GM21825 (cell line): Measurements from ENCODE around the gene LAMTOR4.
"Not testable (repeated sequence)": the region's sequence is repeated elsewhere in the genome, so short reads cannot be mapped to it uniquely, and the experiment has no call there.

Source experiments
- ATAC-seq: cut with Tn5 transposase; IDR thresholded peaks from one replicate; pipeline ENCODE4 v1.9.1; 2021; ENCODE audit warnings: mild to moderate bottlenecking, moderate library complexity; ENCODE audit not compliant: unreplicated experiment

The LAMTOR4 gene

DNA sequence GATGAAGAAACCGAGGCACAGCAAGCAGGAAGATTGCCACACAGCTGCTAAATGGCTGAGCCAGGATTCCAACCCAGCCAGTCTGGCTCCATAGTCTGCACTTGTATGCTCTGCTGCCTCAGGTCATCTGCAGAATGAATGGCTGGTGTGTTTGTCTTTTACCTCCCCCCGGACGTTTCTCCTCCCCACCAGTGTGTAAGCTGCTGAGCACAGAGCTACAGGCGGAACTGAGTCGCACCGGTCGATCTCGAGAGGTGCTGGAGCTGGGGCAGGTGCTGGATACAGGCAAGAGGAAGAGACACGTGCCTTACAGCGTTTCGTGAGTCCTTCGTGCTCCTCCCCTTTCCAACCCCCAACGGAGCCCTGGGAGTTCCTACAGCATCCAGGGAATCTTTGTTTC lies 26.7 kb upstream of the LAMTOR4 start:
- ATAC-seq: no peak

DNA sequence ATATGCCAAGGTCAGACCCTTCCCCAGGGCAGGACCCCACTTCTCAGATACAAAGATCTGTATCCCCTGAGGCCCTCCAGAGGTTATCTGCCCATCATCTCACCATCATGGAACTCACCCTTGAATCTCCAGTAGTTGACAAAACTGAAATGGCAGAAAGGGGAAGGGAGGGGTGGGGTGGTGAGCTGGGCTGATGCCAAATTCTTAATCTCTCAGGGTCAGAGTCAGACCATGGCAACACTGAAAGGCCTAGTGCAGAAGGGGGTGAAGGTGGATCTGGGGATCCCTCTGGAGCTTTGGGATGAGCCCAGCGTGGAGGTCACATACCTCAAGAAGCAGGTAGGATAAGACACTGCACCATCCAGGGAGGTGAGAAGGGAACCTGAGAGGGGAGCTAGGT lies 26.1 kb upstream of the LAMTOR4 start:
- ATAC-seq: no peak

DNA sequence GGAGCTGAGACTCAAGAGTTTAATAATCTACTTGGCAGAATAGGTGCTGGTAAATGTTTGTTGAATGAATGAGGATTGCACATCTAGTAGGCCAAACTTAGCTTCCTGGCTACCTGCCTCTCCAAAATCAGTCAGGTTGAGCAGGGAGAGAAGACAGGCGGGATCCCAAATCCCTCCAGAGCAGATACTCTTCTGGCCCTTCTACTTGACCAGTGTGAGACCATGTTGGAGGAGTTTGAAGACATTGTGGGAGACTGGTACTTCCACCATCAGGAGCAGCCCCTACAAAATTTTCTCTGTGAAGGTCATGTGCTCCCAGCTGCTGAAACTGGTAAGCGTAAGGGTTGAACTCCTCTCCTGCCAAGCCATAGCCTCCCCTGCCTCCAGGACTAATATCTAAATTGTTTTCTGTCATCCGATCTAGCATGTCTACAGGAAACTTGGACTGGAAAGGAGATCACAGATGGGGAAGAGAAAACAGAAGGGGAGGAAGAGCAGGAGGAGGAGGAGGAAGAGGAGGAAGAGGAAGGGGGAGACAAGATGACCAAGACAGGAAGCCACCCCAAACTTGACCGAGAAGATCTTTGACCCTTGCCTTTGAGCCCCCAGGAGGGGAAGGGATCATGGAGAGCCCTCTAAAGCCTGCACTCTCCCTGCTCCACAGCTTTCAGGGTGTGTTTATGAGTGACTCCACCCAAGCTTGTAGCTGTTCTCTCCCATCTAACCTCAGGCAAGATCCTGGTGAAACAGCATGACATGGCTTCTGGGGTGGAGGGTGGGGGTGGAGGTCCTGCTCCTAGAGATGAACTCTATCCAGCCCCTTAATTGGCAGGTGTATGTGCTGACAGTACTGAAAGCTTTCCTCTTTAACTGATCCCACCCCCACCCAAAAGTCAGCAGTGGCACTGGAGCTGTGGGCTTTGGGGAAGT lies 24.2 kb upstream of the LAMTOR4 start:
- ATAC-seq: no peak

- peak; percentile 2 for ATAC-seq
Observed at GRCh38 chr7:100126239-100126930, 22.3 kb upstream of the LAMTOR4 start.

DNA sequence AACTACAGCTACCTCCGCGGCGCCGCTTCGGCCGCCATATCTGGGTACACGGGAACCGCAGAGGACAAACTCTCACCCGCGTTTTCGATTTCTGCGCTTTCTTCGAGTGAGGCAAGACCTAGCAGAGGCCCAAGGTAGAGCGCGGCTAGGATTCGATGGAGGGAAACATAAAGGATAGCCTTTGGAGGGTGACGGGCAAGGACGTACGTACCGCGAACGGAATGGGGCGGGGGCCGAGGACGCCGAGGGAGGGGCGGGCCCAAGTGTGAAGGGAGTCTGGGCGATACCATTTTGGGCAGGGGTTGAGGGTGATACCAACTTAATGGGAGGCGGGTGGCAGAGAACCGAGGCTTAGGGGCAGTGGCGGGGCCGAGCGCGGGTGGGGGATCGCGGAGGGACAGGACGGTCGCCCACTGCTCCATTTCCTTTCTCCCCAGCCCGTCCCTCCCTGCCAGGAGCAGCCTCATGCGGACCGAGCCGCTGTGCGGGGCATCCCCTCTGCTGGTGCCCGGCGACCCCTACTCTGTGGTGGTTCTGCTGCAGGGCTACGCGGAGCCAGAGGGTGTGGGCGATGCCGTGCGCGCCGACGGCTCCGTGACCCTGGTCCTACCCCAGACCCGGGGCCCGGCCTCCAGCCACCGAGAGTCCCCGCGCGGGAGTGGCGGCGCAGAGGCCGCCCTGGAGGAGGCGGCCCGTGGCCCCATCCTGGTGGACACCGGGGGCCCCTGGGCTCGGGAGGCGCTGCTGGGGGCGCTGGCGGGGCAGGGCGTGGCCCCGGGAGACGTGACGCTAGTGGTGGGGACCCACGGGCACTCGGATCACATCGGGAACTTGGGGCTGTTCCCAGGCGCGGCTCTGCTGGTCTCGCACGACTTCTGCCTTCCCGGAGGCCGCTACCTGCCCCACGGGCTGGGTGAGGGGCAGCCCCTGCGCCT lies 21.5 kb upstream of the LAMTOR4 start, which contains the start of gene MBLAC1:
Gene MBLAC1 (plus strand): TSS at position 37 of the 935 bp plus-strand sequence. CDS start 429 bp downstream, at position 466.
- peak; percentile 53 for ATAC-seq

DNA sequence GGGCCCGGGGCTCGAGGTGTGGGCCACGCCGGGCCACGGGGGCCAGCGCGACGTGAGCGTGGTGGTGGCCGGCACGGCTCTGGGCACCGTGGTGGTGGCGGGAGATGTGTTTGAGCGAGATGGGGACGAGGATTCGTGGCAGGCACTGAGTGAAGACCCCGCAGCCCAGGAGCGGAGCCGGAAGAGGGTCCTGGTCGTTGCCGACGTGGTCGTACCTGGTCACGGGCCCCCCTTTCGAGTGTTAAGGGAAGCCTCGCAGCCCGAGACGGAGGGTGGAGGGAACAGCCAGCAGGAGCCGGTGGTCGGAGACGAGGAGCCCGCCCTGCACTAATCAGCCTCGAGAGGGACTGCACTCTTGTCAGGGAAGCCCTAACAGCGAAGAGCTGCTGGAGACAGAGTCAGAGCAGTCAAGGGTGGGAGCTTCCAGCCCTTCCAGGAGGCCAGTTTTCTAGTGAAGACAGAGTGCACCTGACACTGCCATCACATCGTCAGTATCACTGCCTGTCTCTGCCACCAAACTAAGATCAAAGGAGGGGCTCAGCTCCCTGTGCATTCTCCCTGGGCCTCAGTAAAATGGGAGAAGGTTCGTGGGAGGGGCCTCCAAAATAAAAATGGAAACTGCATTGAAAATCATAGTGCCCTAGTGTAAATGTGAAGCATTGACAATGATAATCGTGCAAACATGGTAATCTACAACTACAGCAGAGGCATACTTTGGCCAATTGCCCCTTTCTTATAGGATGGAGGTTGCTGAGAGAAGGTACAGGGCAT lies 20.7 kb upstream of the LAMTOR4 start:
- ATAC-seq: peak; percentile 3

DNA sequence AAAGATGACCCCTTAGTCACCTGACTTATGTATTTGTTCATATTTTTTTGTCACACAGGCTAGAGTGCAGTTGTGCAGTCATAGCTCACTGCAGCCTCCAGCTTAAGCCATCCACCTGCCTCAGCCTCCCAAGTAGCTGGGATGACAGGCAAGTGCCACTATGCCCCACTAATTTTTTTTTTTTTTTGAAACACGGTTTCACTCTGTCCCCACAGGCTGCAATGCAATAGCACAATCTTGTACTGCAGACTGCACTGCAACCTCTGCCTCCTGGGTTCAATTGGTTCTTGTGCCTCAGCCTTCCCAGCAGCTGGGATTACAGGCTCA lies 20.1 kb upstream of the LAMTOR4 start:
- ATAC-seq: no peak

DNA sequence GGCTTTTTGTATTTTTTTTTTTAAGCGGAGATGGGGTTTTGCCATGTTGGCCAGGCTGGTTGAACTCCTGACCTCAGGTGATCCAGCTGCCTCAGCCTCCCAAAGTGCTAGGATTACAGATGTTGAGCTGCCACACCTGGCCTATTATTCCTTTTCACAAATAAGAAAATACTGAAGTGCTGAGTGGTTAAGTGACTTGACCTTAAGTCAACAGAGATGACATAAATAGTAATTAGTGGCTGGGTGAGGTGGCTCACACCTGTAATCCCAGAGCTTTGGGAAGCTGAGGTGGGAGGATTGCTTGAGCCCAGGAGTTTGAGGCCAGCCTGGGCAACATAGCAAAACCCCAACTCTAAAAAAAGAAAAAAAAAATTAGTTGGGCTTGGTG lies 18.5 kb upstream of the LAMTOR4 start:
- not testable (repeated sequence) for ATAC-seq

GRCh38 chr7:100130608-100131453 lies 17.9 kb upstream of the LAMTOR4 start:
- ATAC-seq: no peak

DNA sequence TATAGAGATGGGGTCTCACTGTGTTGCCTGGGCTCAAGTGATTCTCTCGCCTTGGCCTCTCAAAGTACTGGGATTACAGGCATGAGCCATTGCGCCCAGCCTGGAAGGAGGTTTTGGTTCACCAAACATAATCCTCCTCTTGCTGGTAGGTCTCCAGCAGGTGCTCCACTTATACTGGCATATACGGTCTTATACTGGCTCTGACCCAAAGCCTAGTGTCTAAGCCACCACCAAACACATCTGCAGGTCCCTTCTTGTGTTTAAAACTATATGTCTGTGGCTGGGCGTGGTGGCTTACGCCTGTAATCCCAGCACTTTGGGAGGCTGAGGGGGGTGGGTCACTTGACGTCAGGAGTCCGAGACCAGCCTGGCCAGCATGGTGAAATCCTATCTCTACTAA lies 16.6 kb upstream of the LAMTOR4 start:
- no peak for ATAC-seq

DNA sequence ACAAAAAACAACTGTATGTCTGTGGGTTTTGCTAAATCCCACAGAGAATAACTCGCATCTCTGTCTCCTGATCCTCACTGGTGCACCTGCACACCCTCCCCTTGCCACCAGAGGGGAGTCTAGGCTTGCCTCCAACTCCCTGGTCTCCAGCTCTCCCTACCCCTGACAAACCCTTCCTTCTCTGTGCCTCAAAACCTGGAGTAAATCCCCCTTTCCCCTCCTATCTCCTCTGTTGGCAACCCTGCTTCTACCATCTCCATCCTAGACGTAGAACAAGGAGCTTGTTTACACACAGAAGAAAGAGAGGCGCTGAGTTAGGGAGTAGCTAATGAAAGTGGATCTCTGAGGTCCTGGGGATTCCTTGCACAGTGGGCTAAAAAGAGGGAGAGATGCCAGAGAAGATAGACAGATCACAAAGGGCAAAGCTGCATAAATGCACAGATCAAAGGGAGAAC lies 16.0 kb upstream of the LAMTOR4 start:
- no peak for ATAC-seq

DNA sequence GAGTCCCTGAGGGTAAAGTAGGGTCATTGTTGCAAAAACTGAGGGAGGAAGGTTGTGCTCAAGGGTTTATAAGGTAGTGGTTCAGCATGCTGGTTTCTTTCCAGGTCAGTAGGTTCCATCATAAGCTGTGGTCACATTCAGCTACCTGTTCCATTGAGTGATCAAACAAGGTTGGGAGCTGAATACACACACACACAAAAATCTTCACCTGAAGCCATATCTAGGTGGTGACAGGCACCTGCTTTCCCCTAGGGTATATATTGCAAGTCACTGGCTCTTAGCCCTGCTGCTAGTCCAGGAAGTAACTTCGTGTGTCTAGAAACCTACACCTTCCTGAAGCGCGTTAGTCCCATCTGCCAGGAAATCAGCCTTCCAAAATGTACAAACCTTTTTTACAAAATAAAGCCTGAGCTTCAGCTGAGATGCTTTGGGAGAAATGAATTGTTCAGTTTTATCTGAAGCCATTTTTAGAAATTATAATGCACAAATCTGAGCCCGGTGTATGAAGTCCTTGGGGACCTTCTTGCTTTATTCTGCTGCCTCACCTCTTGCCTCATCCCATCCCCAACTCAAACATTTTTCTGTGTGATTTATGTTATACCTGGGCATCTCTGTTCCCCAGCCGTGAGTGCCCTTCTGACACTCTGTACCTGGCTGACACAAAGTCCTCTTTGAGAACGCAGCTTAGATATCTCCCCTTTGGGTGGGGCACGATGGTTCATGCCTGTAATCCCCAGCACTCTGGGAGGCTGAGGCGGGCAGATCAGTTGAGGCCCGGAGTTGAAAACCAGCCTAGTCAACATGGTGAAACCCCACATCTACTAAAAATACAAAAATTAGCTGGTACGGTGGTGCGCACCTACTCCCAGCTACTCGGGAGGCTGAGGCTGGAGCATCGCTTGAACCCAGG lies 10.6 kb upstream of the LAMTOR4 start:
- no peak for ATAC-seq

- ATAC-seq: no peak
Observed at GRCh38 chr7:100141555-100141949, 7.2 kb upstream of the LAMTOR4 start.

DNA sequence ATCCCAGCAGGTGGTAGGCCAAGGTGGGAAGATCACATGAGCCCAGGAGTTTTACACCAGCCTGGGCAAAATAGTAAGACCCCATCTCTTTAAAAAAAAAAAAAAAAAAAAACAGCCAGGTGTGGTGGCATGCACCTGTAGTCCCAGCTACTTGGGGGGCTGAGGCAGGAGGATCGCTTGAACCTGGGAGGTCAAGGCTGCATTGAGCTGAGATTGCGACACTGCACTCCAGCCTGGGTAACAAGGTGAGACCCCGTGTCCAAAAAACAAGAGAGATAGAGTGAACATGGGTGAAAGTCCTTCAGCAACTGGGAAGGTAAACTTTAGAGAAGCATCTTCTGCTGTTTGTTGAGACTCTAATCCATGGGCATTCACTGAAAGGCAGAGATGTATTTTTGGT lies 6.3 kb upstream of the LAMTOR4 start:
- ATAC-seq: no peak

GRCh38 chr7:100146350-100146749 lies 2.4 kb upstream of the LAMTOR4 start:
- ATAC-seq: not testable (repeated sequence)

- no peak for ATAC-seq
Observed at GRCh38 chr7:100147278-100147677, 1.4 kb upstream of the LAMTOR4 start.

DNA sequence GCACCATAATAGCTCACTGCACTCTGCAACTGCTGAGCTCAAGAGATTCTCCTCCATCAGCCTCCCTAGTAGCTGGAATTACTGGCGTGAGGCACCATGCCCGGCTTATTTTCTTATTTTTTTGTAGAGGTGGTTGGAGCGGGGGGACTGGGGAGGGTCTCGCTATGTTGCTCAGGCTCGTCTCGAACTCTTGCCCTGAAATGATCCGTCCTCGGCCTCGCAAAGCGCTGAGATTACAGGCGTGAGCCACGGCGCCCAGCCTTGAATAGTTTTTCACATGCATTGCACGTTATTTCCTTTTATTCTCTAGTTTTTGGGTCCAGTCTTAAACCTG lies 526 bp upstream of the LAMTOR4 start:
- no peak for ATAC-seq

DNA sequence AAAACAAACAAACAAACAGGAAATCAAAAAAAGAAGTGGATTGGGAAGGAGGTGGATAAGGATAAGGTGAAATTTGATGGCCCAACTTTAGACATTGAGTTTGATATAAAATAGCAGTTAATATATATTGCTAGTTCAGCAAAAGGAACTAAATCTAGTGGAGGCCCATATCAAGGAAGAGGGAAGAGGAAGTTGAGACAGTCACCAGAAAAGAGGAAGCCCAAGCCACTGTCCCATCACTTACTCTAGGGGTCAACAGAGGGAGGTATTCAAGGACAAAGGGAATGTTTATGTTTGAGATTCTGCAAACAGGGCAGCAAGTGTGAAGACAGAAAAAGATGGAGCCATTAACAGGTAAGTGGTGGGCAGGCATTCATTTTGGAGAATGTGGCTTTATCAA lies 3.7 kb downstream of the LAMTOR4 start:
- no peak for ATAC-seq
